Measurements from ENCODE around the gene PLGLB2. TPM values are rescaled to one million over a fixed set of nuclear protein-coding genes. Genes with fewer than 3 reads are reported as not detected.
"Not testable (repeated sequence)": the region's sequence is repeated elsewhere in the genome, so short reads cannot be mapped to it uniquely, and the experiment has no call there.

Gene PLGLB2
- total RNA-seq: 0.93 TPM
- long read RNA-seq: 0 reads

- not testable (repeated sequence) for DNase-seq (ENCODE audit: low spot score)
Measured at GRCh38 chr2:87747791-87748190, at the start of gene PLGLB2. Gene PLGLB2 (plus strand): TSS chr2:87748087. CDS start chr2:87748154, 67 bp downstream.

DNA sequence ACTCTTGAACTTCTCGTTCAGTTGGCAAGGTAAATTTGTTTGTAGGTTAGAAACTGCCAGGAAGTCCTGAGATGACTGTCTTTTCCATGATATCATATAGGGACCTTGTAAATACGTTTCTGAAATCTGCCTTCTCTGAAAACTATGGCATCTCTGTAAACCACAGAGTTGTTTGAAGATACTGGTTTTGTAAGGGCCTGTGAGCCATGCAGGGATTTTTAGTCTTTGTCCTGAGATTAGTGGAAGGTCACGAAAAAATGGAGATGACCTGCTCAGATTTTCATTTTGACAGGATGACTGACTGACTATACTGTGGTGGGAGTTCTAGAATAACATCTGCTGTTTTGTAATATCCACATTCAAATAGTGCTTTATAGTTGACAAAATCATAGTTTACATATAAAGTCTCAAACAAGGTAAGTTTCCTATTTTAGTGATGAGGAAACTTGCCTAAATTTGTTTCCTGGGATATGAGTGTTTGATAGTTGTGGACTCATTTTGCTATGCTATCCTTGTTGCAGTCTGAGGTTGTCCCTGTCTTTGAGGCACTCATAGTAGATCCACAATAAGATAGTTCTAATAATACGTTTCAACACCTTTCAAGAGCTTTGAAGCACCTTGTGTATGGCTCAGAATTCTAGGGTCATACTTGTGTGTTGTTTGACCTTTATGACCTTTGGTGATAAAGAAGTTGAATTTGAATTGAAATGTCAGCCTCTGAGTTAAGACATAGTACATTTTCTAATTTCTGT is 43.1 kb upstream of the PLGLB2 start:
- not testable (repeated sequence) for DNase-seq (ENCODE audit: low spot score)

DNA sequence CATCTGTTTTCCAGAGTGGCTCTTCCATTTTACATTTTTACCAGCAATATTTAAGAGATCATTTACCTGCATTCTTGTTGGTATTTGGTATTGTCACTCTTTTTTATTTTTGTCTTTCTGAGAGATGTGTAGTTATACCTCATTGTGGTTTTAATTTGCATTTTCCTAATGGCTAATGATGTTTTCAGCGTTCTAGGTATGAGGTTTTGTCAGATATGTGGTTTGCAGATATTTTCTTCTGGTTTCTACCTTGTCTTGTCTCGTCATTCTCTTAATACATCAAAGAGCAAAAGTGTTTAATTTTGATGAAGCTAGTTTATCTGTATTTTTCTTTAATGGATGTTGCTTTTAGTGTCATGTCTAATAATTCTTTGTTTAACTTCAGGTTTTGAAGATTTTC is 39.5 kb upstream of the PLGLB2 start:
- DNase-seq (ENCODE audit: low spot score): not testable (repeated sequence)

DNA sequence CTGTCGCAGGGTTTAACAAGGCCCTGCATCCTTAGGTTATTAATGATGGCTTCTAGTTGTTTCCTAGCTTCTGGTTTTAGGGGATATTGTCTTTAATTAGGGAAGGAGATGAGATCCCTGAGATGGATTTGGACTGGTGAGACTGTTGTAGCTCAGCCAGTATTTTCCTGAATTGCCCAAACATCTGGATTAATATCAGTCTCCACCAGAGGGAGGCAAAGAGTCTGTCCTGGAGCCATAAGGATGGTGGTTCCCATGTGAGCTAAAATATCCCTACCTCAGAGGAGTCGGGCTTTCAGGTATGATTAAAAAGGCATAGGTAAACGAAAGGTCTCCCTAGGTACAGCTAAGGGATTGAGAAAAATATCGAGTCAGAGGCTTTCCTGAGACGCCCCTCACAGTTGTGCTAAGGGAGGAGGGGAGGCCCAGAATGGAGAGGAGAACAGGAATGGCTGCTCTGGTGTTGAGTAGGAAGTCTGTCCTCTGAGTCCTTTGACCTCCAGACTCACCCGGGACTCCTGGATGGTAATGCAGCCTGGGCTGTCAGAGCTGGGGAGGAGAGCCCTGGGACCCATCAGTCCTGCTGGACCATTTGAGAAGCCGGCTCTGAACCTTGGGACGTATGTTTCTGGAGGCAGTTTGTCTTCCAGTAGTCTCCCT is 19.8 kb upstream of the PLGLB2 start:
- DNase-seq (ENCODE audit: low spot score): not testable (repeated sequence)

GRCh38 chr2:87740928-87741327 is 7.0 kb upstream of the PLGLB2 start:
- DNase-seq (ENCODE audit: low spot score): not testable (repeated sequence)

GRCh38 chr2:87742393-87743108 is 5.3 kb upstream of the PLGLB2 start:
- not testable (repeated sequence) for DNase-seq (ENCODE audit: low spot score)

GRCh38 chr2:87743638-87744037 is 4.2 kb upstream of the PLGLB2 start:
- not testable (repeated sequence) for DNase-seq (ENCODE audit: low spot score)

DNA sequence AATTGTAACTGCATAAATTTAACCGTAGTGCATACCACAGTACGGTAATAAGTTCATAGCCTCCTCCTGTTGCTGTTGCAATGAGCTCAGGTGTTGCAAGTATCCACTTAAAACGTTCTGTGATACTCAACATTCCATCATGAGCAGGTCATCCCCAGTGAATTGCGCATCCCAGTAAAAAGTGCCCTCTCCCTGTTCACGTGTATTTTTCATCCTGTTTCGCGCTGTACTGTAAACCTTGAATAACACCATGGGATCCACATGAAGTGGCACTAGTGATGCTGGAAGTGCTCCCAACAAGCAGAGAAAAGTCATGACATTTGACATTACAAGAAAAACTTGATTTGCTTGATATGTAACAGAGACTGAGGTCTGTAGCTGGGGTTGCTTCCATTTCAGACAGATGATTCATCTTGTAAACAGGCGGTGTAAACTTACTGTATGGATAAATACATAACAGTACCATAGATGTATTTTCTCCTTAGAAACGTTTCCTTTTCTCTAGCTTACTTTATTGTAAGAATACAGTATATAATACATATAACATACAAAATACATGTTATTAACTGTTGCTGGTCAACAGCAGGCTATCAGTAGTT is 2.4 kb upstream of the PLGLB2 start:
- not testable (repeated sequence) for DNase-seq (ENCODE audit: low spot score)

GRCh38 chr2:87748524-87748923 is 637 bp downstream of the PLGLB2 start:
- DNase-seq (ENCODE audit: low spot score): not testable (repeated sequence)

GRCh38 chr2:87750560-87750959 is 2.7 kb downstream of the PLGLB2 start:
- DNase-seq (ENCODE audit: low spot score): not testable (repeated sequence)

DNA sequence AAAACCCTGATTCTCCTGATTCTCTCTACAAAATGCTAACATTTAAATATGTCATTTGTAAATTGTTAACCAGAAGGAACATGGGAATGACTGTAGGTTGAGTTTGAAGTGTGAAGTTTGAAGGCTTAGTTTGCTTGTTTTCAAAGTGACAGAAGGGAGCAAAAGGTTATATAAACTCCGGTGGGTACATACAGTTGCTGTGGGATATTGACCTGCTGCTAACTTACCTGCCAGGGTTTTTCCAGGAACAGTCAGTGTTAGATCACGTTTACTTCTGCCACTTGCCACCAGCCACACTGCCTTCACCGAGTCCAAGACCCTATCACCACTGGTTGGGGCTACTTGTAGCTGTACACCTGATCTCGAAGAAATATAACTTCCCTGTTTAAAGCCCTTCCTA is 6.9 kb downstream of the PLGLB2 start:
- not testable (repeated sequence) for DNase-seq (ENCODE audit: low spot score)

Other genes with a start within 250 kb of the PLGLB2 start
- gene RGPD2, start 77.7 kb downstream of the PLGLB2 start, total RNA-seq: 8.0 TPM

Measured in mesenteric fat pad (tissue), 1 donor.